ENCODE measurements around the gene DSCAM. TPM values are rescaled to one million over a fixed set of nuclear protein-coding genes. Genes with fewer than 3 reads are reported as not detected.

Gene DSCAM
- total RNA-seq, 4 donors from 2014 or later, result under 0.01 to 0.44 TPM; not detected in 2

DNA sequence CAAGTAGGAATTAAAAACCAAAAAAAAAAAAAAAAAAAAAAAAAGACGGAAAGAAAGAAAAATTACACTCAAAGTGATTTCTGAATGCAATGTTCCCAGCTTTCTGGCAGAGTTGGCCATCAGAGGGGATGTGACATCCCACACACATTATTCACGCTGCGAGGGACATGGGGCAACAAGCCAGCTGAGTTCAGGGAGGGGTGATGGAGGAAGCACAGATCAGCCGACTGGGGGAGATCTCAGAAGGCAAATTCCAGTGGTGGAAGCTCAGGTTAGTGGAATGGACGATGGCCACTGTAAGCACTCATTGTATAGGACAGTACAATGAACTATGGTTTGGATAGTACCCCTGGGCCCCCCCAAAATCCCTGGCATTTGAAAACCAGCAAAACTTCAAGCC is 667.8 kb downstream of the DSCAM start:
- no peak for DNase-seq (ENCODE audit: low spot score in 2 of 2)
- no peaks in the 10 kb centered on the region for H3K9me3 ChIP-seq
- H3K27me3 ChIP-seq, result no peaks in the 10 kb centered on the region
- H3K27ac ChIP-seq, result no peak overlapping the region
- peaks cover 0 to 3% (median 0%) of the 10 kb centered on the region in 4 donors for H3K4me1 ChIP-seq
- no peak for TF ChIP-seq EP300 (IDR thresholded peaks at IDR 0.05)
- TF ChIP-seq, protein P1, sequence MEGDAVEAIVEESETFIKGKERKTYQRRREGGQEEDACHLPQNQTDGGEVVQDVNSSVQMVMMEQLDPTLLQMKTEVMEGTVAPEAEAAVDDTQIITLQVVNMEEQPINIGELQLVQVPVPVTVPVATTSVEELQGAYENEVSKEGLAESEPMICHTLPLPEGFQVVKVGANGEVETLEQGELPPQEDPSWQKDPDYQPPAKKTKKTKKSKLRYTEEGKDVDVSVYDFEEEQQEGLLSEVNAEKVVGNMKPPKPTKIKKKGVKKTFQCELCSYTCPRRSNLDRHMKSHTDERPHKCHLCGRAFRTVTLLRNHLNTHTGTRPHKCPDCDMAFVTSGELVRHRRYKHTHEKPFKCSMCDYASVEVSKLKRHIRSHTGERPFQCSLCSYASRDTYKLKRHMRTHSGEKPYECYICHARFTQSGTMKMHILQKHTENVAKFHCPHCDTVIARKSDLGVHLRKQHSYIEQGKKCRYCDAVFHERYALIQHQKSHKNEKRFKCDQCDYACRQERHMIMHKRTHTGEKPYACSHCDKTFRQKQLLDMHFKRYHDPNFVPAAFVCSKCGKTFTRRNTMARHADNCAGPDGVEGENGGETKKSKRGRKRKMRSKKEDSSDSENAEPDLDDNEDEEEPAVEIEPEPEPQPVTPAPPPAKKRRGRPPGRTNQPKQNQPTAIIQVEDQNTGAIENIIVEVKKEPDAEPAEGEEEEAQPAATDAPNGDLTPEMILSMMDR (IDR thresholded peaks at IDR 0.05), result no peak
- TF ChIP-seq POLR2A (IDR thresholded peaks at IDR 0.05), result no peak
- WGBS, 2 donors, result 8 to 9% methylated on average over 5 of the region's 5 CpGs
- H3K4me3 ChIP-seq, result no peak overlapping the region
- no peaks in the 10 kb centered on the region for H3K36me3 ChIP-seq

DNA sequence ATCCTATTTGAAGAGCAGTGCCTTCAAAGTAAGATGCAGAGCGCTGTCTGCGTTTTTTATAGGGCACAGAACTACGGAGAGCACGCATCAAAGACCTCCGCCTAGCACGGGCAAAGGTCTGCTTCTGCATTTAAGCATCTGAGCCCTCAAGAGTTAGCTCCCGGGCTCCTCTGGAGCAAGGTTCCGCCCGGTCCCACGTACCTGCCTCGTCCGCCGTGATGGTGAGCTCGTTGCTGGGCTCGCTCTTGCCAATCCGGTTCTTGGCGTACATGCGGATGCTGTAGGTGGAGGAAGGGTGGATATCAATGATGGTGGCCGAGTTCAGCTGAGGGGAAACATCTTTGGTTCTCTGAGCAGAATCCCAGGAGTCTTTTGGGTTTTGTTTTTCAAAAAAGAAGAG is 668.2 kb downstream of the DSCAM start:
- H3K27me3 ChIP-seq, result no peaks in the 10 kb centered on the region
- H3K4me3 ChIP-seq, result no peak overlapping the region
- WGBS, 2 donors, result 78 to 83% methylated on average over 19 of the region's 19 CpGs
- TF ChIP-seq EP300 (IDR thresholded peaks at IDR 0.05) (no peak), POLR2A (IDR thresholded peaks at IDR 0.05) (no peak)
- TF ChIP-seq, protein P1 (IDR thresholded peaks at IDR 0.05), result no peak
- no peaks in the 10 kb centered on the region for H3K36me3 ChIP-seq
- no peaks in the 10 kb centered on the region for H3K9me3 ChIP-seq
- DNase-seq (ENCODE audit: low spot score in 2 of 2), result no peak
- H3K27ac ChIP-seq, result no peak overlapping the region
- peaks cover 0 to 3% (median 0%) of the 10 kb centered on the region in 4 donors for H3K4me1 ChIP-seq

DNA sequence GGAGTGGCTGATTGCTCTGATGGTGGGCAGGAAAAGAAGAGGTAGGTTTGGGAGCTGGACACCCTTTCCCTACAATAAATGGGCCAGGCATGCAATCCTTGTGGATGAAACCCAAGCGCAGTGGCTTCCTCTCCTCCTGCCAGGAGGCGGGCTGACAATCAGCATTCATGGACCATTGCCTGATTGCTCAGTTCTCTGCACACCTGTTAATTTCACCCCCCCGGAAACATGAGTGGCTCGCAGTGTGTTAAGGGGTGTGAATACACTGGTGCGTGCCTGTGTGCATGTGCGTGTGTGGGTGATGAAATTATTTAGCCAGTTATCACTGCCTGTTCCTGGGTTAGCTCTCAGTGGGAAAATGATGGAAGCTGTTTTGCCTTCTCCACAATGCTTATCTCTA is 669.0 kb downstream of the DSCAM start:
- DNase-seq (ENCODE audit: low spot score in 2 of 2), result no peak
- H3K4me3 ChIP-seq, result no peak overlapping the region
- H3K36me3 ChIP-seq, result no peaks in the 10 kb centered on the region
- no peaks in the 10 kb centered on the region for H3K9me3 ChIP-seq
- no peak overlapping the region for H3K27ac ChIP-seq
- TF ChIP-seq POLR2A (IDR thresholded peaks at IDR 0.05) (no peak), EP300 (IDR thresholded peaks at IDR 0.05) (no peak)
- TF ChIP-seq, protein P1 (IDR thresholded peaks at IDR 0.05), result no peak
- H3K27me3 ChIP-seq, result no peaks in the 10 kb centered on the region
- H3K4me1 ChIP-seq, result peaks cover 0 to 3% (median 0%) of the 10 kb centered on the region in 4 donors
- WGBS, 2 donors, result 70 to 77% methylated on average over 6 of the region's 6 CpGs

DNA sequence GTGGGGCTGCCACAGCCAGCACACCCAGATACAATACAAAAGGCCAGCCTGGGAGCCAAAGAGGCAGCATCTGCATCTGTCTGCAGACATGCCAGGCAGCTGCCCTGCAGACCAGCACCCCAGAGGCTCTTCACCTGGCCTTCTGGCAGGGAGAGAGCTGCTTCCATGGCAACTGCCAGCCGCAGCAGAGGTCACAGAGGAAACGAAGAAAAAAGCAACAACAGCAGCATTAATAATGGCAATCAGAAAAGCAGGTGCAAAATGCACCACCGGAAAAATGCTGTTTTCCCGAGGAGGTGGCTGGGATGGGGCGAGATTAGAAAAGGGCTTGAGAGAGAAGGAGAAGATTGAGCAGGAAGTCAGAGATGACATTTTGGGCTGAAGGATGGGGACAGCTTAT is 670.2 kb downstream of the DSCAM start:
- no peak for DNase-seq (ENCODE audit: low spot score in 2 of 2)
- TF ChIP-seq EP300 (IDR thresholded peaks at IDR 0.05), result no peak
- TF ChIP-seq POLR2A (IDR thresholded peaks at IDR 0.05), result no peak
- TF ChIP-seq, protein P1 (IDR thresholded peaks at IDR 0.05), result no peak
- H3K36me3 ChIP-seq, result no peaks in the 10 kb centered on the region
- H3K27me3 ChIP-seq, result no peaks in the 10 kb centered on the region
- no peak overlapping the region for H3K4me3 ChIP-seq
- WGBS, 2 donors, result 26 to 34% methylated on average over 5 of the region's 5 CpGs
- no peaks in the 10 kb centered on the region for H3K9me3 ChIP-seq
- H3K27ac ChIP-seq, result no peak overlapping the region
- H3K4me1 ChIP-seq, result peaks cover 0 to 3% (median 0%) of the 10 kb centered on the region in 4 donors

DNA sequence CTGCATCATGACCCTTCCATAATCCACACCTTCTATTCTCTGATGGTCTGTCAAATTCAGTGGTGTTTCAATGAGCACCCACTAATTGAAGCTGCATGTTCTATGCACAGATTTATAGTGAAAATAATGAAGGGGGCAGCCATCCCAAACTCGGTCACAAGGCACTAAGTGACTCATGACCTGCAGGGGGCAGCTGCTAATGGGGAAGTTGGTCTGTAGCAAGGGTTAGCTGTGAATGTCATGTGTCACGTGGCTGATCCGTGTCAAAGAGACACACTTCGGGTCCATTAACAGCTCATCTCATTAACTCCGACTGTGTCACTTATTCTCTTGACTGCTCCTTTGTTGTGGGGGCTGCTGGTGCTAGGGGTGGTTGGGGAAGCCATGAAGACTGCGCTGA is 673.1 kb downstream of the DSCAM start:
- H3K4me3 ChIP-seq, result no peak overlapping the region
- WGBS, 2 donors, result 65 to 66% methylated on average over 6 of the region's 6 CpGs
- no peak for TF ChIP-seq EP300 (IDR thresholded peaks at IDR 0.05)
- TF ChIP-seq, protein P1 (IDR thresholded peaks at IDR 0.05), result no peak
- no peak for TF ChIP-seq POLR2A (IDR thresholded peaks at IDR 0.05)
- no peak overlapping the region for H3K27ac ChIP-seq
- peaks cover 0 to 3% (median 0%) of the 10 kb centered on the region in 4 donors for H3K4me1 ChIP-seq
- H3K9me3 ChIP-seq, result no peaks in the 10 kb centered on the region
- H3K36me3 ChIP-seq, result no peaks in the 10 kb centered on the region
- H3K27me3 ChIP-seq, result no peaks in the 10 kb centered on the region
- no peak for DNase-seq (ENCODE audit: low spot score in 2 of 2)
